ENCODE results near the gene FXYD6. TPM values are rescaled to one million over a fixed set of nuclear protein-coding genes. Genes with fewer than 3 reads are reported as not detected.

The FXYD6 gene
- total RNA-seq, 1 donor from 2014 or later: 21.5 TPM

- peak; percentile 16 for DNase-seq (ENCODE audit: low spot score)
Observed at GRCh38 chr11:117851106-117851505, 25.4 kb downstream of the FXYD6 start.

- peak; percentile 24 for DNase-seq (ENCODE audit: low spot score)
Observed at GRCh38 chr11:117849781-117850414, 26.6 kb downstream of the FXYD6 start.

GRCh38 chr11:117843666-117844484 is 32.6 kb downstream of the FXYD6 start:
- DNase-seq (ENCODE audit: low spot score): peak; percentile 92

- DNase-seq (ENCODE audit: low spot score): peak; percentile 80
Observed at GRCh38 chr11:117842131-117842941, 34.1 kb downstream of the FXYD6 start.

GRCh38 chr11:117841551-117842031 is 34.9 kb downstream of the FXYD6 start:
- DNase-seq (ENCODE audit: low spot score): peak; percentile 51

- peak; percentile 33 for DNase-seq (ENCODE audit: low spot score)
Observed at GRCh38 chr11:117840881-117841550, 35.4 kb downstream of the FXYD6 start.

- DNase-seq (ENCODE audit: low spot score): peak; percentile 43
Observed at GRCh38 chr11:117839936-117840813, 36.3 kb downstream of the FXYD6 start.

- peak; percentile 88 for DNase-seq (ENCODE audit: low spot score)
Observed at GRCh38 chr11:117839380-117839881, 37.0 kb downstream of the FXYD6 start.

GRCh38 chr11:117838901-117839300 is 37.6 kb downstream of the FXYD6 start:
- peak; percentile 30 for DNase-seq (ENCODE audit: low spot score)

- DNase-seq (ENCODE audit: low spot score): peak; percentile 81
Observed at GRCh38 chr11:117837791-117838190, 38.7 kb downstream of the FXYD6 start.

- DNase-seq (ENCODE audit: low spot score): peak; percentile 75
Observed at GRCh38 chr11:117837070-117837776, 39.2 kb downstream of the FXYD6 start.

GRCh38 chr11:117836077-117836960 is 40.1 kb downstream of the FXYD6 start:
- DNase-seq (ENCODE audit: low spot score): peak; percentile 62

GRCh38 chr11:117835576-117835975 is 40.9 kb downstream of the FXYD6 start:
- peak; percentile 51 for DNase-seq (ENCODE audit: low spot score)

- DNase-seq (ENCODE audit: low spot score): peak; percentile 60
Observed at GRCh38 chr11:117834838-117835443, 41.5 kb downstream of the FXYD6 start.

- no peak for DNase-seq (ENCODE audit: low spot score)
Observed at GRCh38 chr11:117834068-117834810, 42.2 kb downstream of the FXYD6 start.

GRCh38 chr11:117833401-117833891 is 43.0 kb downstream of the FXYD6 start:
- peak; percentile 86 for DNase-seq (ENCODE audit: low spot score)

GRCh38 chr11:117832511-117832910 is 43.9 kb downstream of the FXYD6 start:
- peak; percentile 51 for DNase-seq (ENCODE audit: low spot score)

All from mesenteric fat pad (tissue), 1 donor.